ENCODE data around the gene RPL41. TPM values are rescaled to one million over a fixed set of nuclear protein-coding genes. Genes with fewer than 3 reads are reported as not detected.

Gene RPL41
- total and polyA plus RNA-seq, 10 of the 15 experiments (the other 5 are each of a cell fraction or from before 2014, with no cell fraction given) = 4,144 to 19,112 (median 8,004) TPM

GRCh38 chr12:56078931-56079722 is 37.3 kb upstream of the RPL41 start (continued):
- TF ChIP-seq E2F8 (IDR thresholded peaks at IDR 0.05; ENCODE audit: low read depth, partially characterized antibody) (no peak), PAX5 (IDR thresholded peaks at IDR 0.05; ENCODE audit: borderline replicate concordance, low read depth, low read length) (no peak), RUNX3 (IDR thresholded peaks at IDR 0.05; ENCODE audit: low read length) (peak; percentile 8; the same call in 1 of the 2 replicates), NFYB (IDR thresholded peaks at IDR 0.05; ENCODE audit: insufficient read depth, low read depth, low read length) (no peak), YBX1 (IDR thresholded peaks at IDR 0.05) (no peak), EED (IDR thresholded peaks at IDR 0.05; ENCODE audit: low read depth) (no peak), TCF7 (IDR thresholded peaks at IDR 0.05; ENCODE audit: borderline replicate concordance) (no peak), ZNF24 (IDR thresholded peaks at IDR 0.05) (no peak), SPI1 (IDR thresholded peaks at IDR 0.05; ENCODE audit: borderline replicate concordance, insufficient read depth, low read depth, low read length) (no peak), RB1 (IDR thresholded peaks at IDR 0.05; ENCODE audit: borderline replicate concordance) (0 out of 2 replicates have a peak, but pooled peaks have one; percentile 44)
